Glomerular visceral epithelial cell (primary cell): ENCODE results near the gene FSTL5.

ENCODE experiments used
- DNase-seq: peaks from one replicate; pipeline ENCODE4 v3.0.0-alpha.2; 2016; ENCODE audit errors: extremely low spot score

Gene FSTL5

DNA sequence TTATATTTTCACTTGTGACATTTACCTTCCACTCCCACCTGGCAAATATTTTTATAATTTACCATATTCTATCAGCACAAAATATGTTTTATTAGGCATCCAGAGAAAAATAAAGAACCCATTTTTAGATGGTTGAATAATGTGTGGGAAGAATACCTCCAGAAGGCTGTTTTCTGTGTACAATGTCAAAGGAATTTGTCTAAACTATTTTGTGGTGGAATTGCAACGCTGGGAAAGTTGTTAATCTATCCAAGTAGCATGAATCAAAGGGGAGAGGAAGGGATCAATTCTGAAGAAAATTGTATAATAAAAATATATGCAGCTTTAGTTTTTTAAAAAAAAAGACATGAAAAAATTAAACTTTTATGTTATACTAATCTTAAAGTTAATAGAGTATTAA is 706.5 kb downstream of the FSTL5 start:
- DNase-seq = no peak

DNA sequence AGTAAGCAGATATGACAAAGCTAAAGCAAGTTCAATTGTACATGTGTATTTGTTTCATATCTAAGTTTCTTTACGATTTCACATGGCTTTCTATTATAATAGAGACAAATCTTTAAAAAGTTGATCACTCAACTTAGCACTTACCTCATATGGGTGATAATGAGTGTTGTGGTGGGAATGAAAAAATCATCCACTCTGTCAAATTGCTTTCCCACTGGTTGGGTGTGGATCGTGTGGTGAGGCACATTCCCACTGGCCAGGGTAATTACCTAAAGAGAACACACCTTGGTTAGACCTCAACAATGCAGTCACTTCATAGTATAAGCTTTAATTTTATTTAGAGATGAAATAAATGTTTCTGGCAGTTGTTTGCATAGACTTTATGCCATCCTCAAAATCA is 708.9 kb downstream of the FSTL5 start:
- no peak for DNase-seq

DNA sequence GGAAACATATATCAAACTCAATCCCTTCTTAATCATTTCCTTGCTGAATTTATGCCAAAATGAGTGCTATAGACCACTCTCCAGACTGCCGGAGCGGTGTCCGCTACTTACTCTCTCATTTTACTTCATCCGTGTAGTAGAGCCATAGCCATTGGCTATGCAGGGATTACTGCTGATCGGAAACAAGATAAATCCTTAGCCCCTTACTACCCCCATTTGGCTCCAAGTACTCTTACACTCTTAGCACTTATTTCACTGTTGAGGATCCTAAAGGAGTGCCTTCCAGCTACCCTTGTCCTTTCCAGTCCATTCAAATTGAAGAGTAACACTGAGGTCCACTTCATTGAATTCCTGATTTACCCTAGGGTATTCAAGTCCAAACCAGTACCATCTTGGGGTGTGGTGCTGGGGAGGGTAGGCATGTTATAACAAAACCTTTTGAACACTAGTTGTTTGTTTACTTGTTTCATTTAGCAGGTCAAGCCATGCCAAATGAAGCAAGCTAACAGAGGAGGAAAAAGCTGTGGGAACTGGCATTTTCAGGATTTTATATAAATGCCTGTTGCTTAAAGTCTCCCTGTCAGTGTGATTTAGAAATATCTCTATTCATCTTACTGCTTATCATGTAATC is 715.1 kb downstream of the FSTL5 start:
- no peak for DNase-seq

DNA sequence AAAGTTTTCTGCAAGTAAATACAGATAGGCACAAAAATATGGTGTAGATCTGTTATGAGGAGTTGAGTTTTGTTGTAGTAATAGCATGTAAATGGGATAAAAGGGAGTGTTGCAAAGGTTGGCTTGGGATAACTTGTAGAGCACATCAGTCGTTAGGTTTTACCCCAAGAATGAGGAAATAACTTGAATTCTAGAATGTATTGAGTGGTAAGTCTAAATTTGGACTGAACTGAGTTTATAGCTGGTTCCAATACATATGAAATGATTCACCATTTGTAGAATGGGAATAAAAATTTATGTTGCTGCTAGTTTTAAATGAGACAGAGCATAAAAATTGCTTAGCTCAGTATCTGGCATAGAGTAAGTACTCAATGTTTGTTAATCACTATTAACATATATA is 719.2 kb downstream of the FSTL5 start:
- DNase-seq = no peak

DNA sequence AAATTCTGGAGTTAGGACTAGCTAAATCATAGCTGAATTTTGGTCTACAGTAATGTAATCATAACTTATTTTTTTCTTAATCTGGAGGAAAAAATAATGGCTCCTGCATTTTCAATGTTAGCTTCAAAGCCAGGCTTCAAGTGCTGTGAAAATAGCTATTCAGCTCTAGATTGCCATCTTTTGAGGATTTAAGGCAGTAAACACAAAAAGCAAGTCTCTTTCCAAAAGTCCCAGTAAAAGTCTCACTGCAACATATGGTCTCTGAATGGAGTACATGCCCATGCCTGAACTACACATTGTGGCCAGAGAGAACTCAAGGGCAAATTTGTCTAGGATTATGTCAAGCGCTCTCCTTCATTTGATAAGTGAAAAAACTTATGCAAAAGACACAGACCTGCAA is 720.9 kb downstream of the FSTL5 start:
- DNase-seq = no peak

DNA sequence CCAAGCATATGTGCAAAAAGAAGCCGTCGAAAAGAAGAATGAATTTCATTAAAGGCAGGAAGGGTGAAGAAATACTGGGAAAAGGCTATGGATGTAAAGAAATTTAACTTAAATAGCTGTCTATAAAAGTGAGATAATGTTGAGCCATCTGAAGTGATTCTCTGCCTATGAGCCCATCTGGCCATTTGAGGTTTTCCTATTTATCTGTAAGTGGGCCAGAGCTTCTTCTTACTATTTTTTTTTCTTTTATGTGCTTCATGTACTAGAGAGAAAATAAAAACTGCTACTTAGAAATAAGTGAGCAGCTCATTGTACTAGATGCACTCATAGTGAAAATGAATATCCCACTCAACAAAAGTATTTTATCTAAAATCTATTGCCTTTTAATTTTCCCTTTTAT is 725.7 kb downstream of the FSTL5 start:
- no peak for DNase-seq

DNA sequence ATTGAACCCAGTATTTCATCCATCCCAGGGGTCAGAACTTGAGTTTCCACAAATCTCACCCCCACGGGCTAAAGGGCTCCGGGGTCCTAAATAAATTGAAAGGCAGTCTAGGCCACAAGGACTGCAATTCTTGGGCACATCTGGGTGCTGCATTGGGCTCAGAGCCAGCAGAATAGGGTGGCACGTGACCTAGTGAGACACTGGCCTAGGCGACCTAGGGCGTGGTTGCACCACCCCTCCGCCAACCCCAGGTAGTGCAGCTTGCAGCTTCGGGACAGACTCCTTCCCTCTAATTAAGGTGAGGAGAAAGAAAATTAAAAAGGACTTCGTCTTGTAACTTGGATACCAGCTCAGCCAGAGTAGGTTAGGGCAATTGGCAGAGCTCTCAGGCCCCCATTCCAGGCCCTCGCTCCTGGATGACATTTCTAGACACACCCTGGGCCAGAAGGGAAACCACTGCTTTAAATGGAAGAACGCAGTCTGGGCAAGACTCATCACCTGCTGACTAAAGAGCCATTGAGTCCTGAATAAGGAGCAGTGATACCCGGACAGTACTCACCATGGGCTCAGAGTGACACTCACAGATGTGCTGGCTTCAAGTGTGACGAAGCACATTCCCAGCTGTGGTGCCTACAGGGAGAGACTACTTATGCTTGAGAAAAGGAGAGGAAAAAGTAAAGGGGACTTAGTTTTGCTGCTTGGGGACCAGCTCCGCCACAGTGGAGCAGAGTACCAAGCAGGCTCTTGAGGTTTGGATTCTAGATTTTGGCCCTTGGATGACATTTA is 735.4 kb downstream of the FSTL5 start:
- DNase-seq = no peak

DNA sequence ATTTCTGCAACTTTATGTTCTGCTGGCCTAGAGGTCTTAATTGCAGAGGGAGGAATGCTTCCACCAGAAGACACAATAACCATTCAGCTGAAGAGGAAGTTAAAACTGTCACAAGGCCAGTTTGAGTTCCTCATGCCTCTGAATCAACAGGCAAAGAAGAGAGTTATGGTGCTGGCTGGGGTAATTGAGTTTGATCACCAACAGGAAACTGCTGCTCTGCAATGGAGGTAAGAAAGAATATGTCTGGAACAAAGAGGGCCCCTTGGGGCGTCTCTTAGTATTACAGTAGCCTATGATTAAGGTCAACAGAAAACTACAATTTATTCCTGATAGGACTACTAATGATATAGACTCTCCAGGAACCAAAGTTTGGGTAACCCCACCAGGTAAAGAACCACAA is 744.0 kb downstream of the FSTL5 start:
- DNase-seq = peak; percentile 2

DNA sequence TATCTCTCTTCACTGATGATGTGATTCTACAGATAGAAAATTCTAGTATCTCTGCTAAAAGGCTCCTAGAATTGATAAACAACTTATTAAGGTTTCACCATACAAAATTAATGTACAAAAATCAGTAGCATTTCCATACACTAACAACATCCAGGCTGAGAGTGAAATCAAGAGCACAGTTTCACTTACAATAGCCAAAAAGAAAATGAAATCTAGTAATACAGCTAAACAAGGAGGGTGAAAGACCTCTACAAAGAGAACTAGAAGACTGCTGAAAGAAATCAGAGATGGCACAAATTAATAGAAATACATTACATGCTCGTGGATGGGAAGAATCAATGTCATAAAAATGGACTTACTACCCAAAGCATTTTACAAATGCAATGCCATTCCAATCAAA is 751.9 kb downstream of the FSTL5 start:
- DNase-seq = no peak

DNA sequence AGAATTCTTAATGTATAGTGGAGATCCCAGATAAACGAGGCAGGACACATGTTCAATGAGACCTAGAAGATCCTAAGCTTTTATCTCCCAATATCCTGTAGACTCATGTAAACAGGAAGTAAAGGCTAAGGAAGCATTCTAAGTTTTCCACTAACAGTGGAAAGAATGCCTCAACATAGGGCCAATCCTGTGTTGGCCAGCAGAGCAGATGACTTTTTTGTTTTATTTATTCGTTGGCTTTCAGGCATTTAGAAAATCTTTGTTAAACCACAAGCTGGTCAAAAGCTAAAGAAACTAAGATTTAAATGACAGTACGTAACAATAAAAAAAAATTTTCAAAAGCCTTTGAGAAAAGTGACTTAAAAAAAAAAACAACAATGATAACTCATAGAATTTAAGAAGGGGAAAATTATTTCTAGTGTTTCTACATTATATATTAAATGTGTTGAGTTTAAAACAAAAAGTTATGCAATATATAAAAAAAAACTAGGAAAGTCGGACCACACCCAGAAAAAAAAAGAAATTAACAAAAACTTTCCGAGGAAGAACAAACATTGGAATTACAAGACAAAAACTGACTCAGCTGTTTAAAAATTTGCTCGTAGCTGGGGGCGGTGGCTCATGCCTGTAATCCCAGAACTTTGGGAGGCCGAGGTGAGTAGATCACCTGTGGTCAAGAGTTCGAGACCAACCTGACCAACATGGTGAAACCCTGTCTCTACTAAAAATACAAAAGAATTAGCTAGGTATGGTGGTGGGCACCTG is 759.3 kb downstream of the FSTL5 start:
- no peak for DNase-seq

DNA sequence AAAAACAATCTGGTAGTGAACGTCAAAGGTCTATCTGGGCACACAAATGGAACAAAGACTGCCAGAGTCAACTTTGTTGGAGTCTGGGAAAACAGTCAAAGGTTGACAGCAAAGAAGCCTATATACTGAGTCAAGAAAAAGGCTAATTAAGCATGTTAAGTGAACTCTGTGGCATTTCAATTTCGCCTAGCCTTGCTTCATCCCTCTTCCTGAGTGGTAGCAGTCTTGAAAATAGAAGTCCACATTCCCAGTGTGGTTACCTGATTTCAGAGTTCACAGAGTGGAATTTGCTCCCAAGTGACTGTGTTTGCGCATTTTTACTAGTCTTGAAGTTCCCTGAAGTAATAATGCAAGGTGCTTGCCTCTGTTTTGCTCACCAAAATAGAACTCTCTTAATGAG is 760.0 kb downstream of the FSTL5 start:
- no peak for DNase-seq

DNA sequence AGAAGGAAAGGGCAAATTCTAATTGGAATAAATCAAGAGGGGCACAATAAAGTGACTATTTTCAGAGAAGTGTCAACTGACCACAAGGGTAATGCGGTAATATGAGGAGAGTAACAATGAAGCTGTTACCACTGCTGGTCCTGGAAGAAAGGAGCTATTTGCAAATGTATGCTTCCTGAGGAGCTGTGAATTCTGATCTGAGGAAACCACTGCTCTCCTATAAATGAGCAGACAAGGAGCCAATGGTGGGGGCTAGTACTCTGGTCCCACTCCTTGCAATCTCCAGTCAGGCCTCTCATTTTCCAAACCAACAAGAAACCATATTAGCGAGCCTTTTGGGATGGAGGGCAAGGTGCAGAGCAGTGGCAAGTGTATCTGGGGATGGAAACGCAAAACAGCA is 770.2 kb downstream of the FSTL5 start:
- no peak for DNase-seq

DNA sequence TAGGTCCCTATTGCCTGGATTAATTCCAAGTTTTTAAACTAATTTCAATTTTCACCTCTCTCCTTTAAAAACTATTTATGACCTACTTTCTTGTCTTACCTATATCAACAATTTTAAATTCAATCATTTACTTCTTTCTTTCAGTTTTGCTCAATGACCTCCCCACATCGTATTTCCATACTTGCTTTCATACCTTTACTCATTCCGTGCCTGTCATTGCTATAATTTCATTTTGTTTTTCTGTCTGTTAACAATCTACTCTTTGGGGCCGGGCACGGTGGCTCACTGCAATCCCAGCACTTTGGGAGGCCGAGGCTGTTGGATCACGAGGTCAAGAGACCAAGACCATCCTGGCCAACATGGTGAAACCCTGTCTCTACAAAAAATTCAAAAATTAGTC is 781.1 kb downstream of the FSTL5 start:
- DNase-seq = no peak

DNA sequence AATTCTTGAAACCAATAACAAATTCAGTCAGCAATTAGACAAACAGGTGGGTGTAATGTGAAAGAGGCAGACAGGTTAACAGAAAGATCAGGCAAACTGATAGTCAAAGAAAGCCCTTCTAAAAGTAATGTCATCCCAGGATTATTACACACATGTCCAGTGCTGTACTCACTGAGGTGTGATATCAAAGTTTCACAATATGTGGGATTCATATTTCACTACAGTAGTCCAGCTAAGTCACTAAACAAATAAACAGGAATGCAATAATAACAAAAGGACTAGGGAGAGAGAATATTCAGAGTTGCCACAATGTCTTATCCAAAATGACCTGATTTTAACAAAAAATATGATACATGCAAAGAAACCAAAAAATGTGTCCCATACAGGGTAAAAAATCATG is 787.5 kb downstream of the FSTL5 start:
- no peak for DNase-seq

DNA sequence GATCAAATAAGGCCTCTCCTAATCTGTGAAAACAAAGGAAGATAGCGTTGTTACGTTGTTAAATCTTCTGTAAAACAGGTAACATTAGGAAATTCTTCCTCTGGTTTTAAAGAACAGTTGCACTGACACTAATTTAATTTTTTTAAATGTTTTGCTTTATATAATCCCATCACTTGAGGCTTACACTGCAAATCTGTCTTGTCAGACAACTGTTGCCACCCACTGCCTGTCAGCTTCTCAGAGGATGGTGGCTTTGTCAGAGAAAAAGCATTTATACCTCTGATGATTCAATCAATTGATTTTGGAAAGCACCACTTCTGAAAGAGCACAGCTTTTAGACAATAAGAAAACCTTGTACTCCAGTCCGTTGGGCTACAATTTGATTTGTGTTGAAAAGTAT is 799.1 kb downstream of the FSTL5 start:
- no peak for DNase-seq

DNA sequence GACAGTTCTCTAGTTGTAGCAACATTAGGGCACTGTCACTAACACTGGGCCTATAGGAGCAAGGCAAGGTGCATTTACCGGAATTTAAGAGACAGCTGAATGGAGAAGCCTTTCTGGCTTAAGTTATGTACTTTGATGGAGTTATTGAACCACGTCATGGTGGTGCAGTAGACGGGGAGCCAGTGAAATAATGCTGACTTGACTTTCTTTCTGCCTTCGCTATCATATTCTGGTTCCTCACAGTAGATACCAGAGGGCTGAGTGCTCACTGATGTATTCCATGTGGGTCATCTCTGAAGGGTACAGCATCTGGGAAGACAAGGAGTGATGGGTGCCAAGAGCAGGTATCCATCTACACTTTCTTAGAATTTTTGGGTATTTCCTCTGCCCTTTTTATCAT is 802.8 kb downstream of the FSTL5 start:
- no peak for DNase-seq

DNA sequence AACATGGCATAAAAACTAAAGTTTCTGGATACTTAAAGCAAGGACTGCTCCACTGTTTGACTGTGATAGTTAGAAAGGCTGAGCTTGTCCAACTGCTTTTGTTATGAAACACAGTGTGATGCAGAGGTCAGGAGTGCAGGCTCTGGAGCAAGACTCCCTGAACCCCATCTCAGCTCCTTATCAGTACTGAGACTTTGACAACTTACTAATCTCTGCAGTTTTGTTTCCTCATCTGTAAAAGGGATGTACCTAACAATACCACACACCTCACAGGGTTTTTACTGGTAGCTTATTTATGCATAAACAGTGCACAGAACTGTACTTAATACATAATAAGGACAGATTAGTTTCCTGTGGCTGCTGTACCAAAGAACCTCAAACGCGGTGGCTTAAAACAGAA is 804.3 kb downstream of the FSTL5 start:
- no peak for DNase-seq

DNA sequence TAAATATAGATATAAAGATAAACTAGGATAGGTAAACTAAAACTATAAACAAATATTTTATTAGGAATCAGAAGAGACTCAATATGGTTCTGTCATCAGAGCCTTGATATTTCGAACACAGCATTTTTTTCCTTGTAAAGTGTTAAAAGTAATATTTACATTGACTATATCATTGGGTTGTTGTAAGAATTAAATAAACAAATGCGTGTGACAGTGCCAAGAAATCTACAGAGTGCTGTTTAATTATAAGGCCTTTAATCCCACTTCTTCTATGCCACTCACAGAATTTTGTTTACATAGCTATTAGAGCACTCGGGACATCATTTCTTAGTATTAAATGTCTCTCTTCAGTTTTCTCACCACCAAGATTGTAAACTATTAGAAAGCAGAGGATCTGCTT is 807.4 kb downstream of the FSTL5 start:
- DNase-seq = no peak

DNA sequence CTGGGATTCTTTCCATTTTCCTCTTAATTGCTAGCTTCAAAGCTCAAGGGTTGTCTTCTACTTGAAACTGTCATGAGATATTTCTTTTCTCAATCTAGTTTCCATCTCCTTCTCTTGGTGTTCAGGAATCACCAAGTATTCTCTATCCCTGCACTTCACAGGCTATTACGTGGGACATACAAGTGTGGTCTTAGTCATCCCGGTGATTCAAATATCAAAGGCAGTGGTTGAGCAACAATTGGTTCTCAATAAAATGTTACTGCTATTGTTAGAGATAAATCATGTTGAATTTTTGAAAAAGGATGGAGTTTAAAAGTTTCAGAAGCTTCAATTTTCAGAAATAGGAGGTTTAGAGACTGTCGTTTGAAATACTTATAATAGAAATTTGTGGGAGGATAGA is 812.9 kb downstream of the FSTL5 start:
- no peak for DNase-seq

DNA sequence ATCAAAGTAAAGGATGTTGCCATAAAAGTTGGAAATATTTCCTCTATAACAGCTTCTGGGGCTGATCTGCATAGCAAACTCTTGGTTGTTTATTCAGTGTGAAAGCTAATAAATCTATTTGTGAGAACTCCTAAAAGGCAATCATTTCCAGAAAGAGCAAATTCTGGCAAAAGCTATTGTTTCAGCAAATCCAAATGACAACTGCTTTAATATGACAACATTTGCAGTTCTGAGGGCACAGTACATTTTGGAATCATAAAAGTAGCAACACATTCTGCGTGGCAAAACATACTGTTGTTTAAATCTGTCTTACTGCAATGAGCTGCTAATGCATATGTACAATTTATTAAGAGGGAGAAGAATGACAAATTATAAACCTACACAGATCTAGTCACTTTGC is 818.1 kb downstream of the FSTL5 start:
- no peak for DNase-seq

DNA sequence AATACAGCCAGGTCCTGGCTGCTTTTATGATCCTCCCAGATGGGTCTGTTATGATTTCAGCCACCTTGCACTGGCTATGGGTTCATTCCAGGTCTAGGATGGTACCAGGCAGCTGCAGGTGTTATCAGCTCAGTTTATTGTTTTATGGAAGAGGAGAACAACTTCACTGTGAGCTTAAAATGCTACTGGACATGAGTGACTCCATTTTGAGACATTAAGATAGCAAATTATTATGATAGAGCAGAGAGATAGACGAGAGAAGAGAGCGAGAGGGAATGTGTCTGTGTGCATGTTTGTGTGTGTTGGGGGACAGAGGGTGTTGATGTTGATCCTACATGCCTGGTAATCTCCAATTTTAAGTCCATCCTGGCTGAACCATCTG is 820.2 kb downstream of the FSTL5 start:
- DNase-seq = no peak

DNA sequence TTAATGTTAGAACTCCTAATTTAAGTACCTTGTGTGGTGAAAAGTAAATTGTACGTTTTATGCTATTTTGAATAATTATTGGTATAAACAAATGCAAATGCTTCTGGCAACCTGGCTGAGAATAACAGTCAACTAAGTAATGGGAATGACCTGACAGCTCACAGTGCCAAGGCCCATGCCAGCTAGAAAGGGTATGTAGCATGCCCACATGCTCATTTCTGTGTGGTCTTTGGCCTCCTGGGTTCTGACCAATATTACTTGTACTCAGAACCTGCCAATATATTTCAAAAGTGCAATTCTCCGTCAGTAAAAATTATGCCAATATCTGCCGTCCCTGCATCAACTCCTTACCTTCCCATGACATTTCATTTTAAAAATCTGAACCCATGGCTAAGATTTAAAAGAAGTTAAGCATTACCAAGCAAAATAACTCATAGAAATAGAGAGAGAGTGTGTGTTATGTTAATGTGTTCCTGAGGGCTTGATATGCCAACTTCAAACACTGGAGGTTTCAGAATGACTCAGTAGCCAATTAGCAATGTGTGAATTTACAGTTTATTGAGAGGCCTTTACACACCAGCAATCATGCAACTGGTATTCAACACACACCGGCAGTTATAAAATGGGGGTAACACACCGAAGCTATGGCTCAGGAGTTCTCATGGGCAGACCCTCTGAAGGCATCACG is 820.8 kb downstream of the FSTL5 start:
- no peak for DNase-seq

DNA sequence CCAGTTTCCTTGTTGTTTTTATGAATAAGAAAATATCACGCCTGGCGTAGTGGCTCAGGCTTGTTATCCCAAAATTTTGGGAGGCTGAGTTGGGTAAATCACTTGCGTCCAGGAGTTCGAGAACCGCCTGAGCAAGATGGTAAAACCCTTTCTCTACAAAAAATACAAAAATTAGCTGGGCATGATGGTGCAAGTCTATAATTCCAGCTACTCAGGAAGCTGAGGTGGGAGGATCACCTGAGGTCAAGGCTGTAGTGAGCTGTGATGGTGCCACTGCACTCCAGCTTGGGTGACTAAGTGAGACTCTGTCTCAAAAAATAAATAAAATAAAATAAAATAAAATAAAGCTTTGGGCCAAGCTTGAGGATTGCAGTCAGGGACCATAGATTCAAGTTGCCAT is 827.2 kb downstream of the FSTL5 start:
- DNase-seq = no peak
